Epithelial cell of esophagus (primary cell): ENCODE data around the gene DSCAML1.

Experiments
- DNase-seq: peaks from one replicate; pipeline ENCODE4 v3.0.0; 2010; ENCODE audit warnings: low read depth
- H3K4me3 ChIP-seq: 2 replicates; pipeline ENCODE4 v1.5.1; 2011; ENCODE audit warnings: mild to moderate bottlenecking, low read length, control low read depth
- TF ChIP-seq, protein P1 (sequence below): IDR thresholded peaks from 2 replicates; pipeline ENCODE4 v1.5.1; 2011; ENCODE audit warnings: low read depth, mild to moderate bottlenecking, low read length, control low read depth, inconsistent platforms; ENCODE audit not compliant: insufficient read depth; ENCODE audit errors: missing control alignments

DSCAML1 gene

GRCh38 chr11:117795638-117796455, 1.2 kb downstream of the DSCAML1 start:
- no peak overlapping the region for H3K4me3 ChIP-seq
- TF ChIP-seq, protein P1, sequence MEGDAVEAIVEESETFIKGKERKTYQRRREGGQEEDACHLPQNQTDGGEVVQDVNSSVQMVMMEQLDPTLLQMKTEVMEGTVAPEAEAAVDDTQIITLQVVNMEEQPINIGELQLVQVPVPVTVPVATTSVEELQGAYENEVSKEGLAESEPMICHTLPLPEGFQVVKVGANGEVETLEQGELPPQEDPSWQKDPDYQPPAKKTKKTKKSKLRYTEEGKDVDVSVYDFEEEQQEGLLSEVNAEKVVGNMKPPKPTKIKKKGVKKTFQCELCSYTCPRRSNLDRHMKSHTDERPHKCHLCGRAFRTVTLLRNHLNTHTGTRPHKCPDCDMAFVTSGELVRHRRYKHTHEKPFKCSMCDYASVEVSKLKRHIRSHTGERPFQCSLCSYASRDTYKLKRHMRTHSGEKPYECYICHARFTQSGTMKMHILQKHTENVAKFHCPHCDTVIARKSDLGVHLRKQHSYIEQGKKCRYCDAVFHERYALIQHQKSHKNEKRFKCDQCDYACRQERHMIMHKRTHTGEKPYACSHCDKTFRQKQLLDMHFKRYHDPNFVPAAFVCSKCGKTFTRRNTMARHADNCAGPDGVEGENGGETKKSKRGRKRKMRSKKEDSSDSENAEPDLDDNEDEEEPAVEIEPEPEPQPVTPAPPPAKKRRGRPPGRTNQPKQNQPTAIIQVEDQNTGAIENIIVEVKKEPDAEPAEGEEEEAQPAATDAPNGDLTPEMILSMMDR = no peak
- DNase-seq = peak; percentile 7

GRCh38 chr11:117794772-117795629, 2.0 kb downstream of the DSCAML1 start:
- DNase-seq = no peak
- no peak overlapping the region for H3K4me3 ChIP-seq
- TF ChIP-seq, protein P1 = no peak

GRCh38 chr11:117794135-117794534, 2.9 kb downstream of the DSCAML1 start:
- H3K4me3 ChIP-seq = no peak overlapping the region
- TF ChIP-seq, protein P1 = no peak
- DNase-seq = no peak

- DNase-seq = no peak
- H3K4me3 ChIP-seq = no peak overlapping the region
- TF ChIP-seq, protein P1 = no peak
These were observed 3.4 kb downstream of the DSCAML1 start for GRCh38 chr11:117793583-117793982.

DNA sequence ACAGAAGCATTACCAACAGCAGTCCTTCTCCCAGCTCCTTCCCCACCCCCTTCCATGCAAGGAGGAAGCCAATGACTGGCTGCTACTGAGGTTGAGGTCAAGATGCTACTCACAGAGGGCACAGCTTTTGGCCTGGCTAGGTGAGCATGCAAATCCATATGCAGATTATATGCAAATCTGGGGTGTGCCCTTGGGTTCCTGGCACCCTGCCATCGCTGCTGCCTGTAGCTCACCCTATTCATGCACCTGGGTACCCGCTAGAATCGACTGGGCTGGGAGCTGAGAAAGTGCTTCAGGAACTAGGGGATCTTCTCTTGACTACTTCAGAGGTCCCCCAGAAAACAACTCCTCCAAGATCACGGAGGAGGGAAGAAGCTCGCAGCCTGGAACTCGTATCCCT, 4.0 kb downstream of the DSCAML1 start:
- no peak for DNase-seq
- TF ChIP-seq, protein P1 = no peak
- H3K4me3 ChIP-seq = no peak overlapping the region

DNA sequence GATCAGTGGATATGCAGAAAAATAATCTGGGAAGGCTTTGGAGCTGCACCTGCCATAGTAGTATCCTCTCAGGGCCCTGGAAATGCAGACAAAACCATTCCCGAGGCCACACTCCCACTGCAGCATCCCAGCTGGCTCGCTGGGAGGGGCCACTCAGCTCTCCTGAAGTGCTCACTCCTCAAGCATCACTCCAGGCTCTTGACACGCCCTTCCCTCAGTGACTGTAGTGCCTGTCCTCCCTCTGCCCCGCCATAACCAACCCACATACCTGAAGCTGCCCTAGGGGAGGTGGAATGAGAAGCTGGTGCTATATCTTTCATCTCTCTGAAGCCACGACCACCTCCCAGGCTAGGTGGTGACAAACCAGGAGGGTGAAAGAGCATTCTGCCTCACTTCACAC, 4.8 kb downstream of the DSCAML1 start:
- no peak for DNase-seq
- no peak overlapping the region for H3K4me3 ChIP-seq
- TF ChIP-seq, protein P1 = no peak
